ENCODE results near the gene OGT.
"Not testable (repeated sequence)": the region's sequence is repeated elsewhere in the genome, so short reads cannot be mapped to it uniquely, and the experiment has no call there.

OGT gene

GRCh38 chrX:71549986-71550385 is 17.1 kb downstream of the OGT start:
- no peak for TF ChIP-seq ZNF274 (IDR thresholded peaks at IDR 0.05; ENCODE audit: low read depth, low read length)
- H3K4me3 ChIP-seq (ENCODE audit: low read length), result no peak overlapping the region

DNA sequence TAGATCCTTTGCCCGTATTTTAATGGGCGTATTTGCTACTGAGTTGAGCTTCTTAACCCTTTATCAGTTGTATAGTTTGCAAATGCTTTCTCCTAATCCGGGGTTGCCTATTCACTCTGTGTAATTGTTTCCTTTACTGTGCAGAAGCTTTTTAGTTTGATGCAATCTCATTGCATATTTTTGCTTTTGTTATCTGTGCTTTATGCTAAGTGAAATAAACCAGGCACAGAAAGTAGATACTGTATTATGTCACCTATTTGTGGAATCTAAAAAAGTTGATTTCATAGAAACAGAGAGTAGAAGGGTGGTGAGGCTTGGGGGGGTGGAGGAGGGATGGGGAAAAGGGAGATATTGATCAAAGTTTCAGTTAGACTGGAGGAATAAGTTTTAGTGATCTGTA is 17.7 kb downstream of the OGT start:
- TF ChIP-seq ZNF274 (IDR thresholded peaks at IDR 0.05; ENCODE audit: low read depth, low read length), result no peak
- no peak overlapping the region for H3K4me3 ChIP-seq (ENCODE audit: low read length)

DNA sequence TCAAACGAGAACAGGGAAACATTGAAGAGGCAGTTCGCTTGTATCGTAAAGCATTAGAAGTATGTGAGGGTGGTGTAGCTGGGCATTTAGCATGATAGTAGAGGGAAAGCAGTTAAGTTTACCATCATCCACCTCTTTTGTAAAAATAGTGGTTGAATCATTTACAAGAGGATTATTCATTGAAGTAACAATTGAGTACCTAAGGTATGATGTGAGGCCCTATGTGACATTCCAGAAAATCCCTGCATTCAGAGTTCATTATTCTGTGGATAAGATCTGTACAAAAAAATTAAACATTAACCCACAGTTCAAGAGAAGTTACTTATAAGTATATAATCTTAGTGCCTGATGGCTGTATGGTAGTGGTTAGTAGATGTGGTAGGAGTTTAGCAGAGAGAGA is 23.1 kb downstream of the OGT start:
- TF ChIP-seq ZNF274 (IDR thresholded peaks at IDR 0.05; ENCODE audit: low read depth, low read length), result no peak
- no peak overlapping the region for H3K4me3 ChIP-seq (ENCODE audit: low read length)

GRCh38 chrX:71558920-71559319 is 26.0 kb downstream of the OGT start:
- no peak overlapping the region for H3K4me3 ChIP-seq (ENCODE audit: low read length)
- TF ChIP-seq ZNF274 (IDR thresholded peaks at IDR 0.05; ENCODE audit: low read depth, low read length), result no peak

- not testable (repeated sequence) for H3K4me3 ChIP-seq (ENCODE audit: low read length)
Measured at GRCh38 chrX:71559773-71560172, 26.9 kb downstream of the OGT start.

GRCh38 chrX:71563921-71564320 is 31.0 kb downstream of the OGT start:
- no peak for TF ChIP-seq ZNF274 (IDR thresholded peaks at IDR 0.05; ENCODE audit: low read depth, low read length)
- H3K4me3 ChIP-seq (ENCODE audit: low read length), result no peak overlapping the region

GRCh38 chrX:71565474-71566041 is 32.7 kb downstream of the OGT start:
- H3K4me3 ChIP-seq (ENCODE audit: low read length), result no peak overlapping the region
- TF ChIP-seq ZNF274 (IDR thresholded peaks at IDR 0.05; ENCODE audit: low read depth, low read length), result no peak

- not testable (repeated sequence) for H3K4me3 ChIP-seq (ENCODE audit: low read length)
Measured at GRCh38 chrX:71571390-71571789, 38.5 kb downstream of the OGT start.

- TF ChIP-seq ZNF274 (IDR thresholded peaks at IDR 0.05; ENCODE audit: low read depth, low read length), result no peak
- no peak overlapping the region for H3K4me3 ChIP-seq (ENCODE audit: low read length)
Measured at GRCh38 chrX:71573590-71573989, 40.7 kb downstream of the OGT start.

GRCh38 chrX:71577682-71578081 is 44.8 kb downstream of the OGT start:
- no peak overlapping the region for H3K4me3 ChIP-seq (ENCODE audit: low read length)
- TF ChIP-seq ZNF274 (IDR thresholded peaks at IDR 0.05; ENCODE audit: low read depth, low read length), result no peak

DNA sequence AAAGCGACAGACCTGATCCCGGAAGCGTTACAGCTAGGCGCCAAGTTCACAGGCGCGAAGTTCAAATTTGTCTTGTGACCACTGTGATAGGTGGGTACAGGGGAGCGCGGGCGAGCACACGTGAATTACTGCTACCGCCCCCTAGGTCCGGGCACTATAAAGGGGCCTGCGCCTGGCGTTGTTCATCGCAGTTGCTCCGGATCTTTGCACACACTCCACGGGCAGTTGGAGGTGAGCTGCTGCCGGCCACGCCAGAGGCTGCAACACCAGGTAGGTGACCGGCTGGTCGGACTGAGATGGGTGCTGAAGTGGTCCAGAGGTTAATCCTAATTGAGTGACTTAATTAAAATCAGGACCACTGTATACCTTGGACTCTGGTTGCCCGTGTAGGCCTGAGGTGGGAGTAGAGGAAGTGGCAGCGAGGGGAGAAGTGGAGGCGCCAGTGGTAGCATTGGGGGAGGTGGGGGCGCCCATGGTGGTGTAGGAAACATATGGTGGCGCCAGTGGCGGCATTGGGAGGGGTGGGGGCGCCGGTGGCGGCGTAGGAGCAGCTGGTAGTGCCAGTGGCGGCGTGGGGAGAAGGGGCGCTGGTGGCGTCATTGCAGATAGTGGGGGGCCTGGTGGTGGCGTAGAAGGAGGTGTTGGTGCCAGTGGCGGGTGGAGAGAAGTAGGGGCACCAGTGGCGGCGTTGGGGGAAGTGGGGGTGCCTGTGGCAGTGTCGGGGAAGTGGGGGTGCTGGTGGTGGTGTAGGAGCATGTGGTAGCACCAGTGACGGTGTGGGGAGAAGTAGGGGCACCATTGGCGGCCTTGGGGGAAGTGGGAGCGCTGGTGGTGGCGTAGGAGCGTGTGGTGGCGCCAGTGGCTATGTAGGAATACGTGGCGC is 45.6 kb downstream of the OGT start, which contains the start of gene GCNA:
TSS of gene GCNA (plus strand) at position 185 of the 883 bp plus-strand sequence. CDS start 2,385 bp downstream, outside the sequence.
- no peak for TF ChIP-seq ZNF274 (IDR thresholded peaks at IDR 0.05; ENCODE audit: low read depth, low read length)
- H3K4me3 ChIP-seq (ENCODE audit: low read length), result no peak within 1 kb of the TSS

GRCh38 chrX:71579136-71579989 is 46.5 kb downstream of the OGT start:
- no peak overlapping the region for H3K4me3 ChIP-seq (ENCODE audit: low read length)
- TF ChIP-seq ZNF274 (IDR thresholded peaks at IDR 0.05; ENCODE audit: low read depth, low read length), result no peak

DNA sequence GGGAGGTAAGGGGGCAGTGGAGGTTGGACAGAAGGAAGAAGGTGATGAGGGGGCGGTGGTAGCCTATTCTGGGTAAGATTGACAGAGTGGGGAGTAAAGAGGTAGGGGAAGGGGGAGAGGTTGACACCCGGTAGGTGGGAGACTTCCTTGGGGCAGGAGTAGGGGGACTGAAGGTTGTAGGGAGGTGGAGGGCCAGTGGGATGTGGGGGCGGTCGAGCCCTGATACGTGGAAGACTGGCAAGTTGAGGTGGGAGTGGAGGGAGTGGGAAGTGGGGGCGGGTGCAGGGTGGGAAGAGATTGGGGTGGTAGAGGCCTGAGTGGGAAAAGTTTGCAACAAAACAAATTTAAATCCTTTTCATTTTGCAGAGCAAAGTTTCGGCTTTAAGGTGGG is 47.1 kb downstream of the OGT start:
- no peak overlapping the region for H3K4me3 ChIP-seq (ENCODE audit: low read length)
- TF ChIP-seq ZNF274 (IDR thresholded peaks at IDR 0.05; ENCODE audit: low read depth, low read length), result no peak

DNA sequence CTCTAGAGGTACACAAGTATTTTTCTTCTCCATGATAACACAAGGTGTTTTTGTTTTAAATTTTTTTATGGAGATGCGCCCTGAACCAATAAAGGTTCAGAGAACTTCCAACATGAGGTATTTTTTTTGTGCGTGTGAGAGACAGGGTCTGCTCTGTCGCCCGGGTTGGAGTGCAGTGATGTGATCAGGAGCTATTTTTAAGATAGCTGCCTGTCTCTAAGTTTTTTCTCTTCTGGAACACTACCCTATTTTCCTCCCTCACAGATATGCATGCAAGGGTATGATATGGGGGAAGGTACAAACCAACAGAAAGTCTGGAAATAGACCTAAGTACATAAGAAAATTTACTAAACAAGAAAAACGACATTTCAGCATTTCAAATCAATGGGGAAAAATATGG is 48.3 kb downstream of the OGT start:
- no peak for TF ChIP-seq ZNF274 (IDR thresholded peaks at IDR 0.05; ENCODE audit: low read depth, low read length)
- H3K4me3 ChIP-seq (ENCODE audit: low read length), result no peak overlapping the region

DNA sequence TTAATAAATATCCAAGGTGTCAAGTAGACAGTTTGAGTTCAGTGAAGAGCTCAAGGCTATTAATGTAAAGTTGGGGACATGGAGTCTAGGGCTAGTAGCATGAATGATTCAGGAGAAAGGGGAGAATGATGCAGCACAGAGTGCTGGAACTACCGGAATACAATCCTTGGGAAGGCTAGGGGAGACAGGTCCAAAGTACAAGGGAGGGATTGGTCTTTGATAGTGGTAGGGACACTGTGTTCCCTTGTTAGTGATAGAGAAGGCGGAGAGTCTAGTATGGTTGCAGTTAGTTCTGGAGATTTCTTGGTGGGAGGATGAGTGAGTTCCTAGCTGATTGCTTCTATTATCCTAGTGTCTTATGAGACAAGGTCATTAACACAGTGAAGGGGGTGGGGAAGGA is 54.0 kb downstream of the OGT start:
- TF ChIP-seq ZNF274 (IDR thresholded peaks at IDR 0.05; ENCODE audit: low read depth, low read length), result no peak
- H3K4me3 ChIP-seq (ENCODE audit: low read length), result no peak overlapping the region

- H3K4me3 ChIP-seq (ENCODE audit: low read length), result not testable (repeated sequence)
Measured at GRCh38 chrX:71593210-71593609, 60.3 kb downstream of the OGT start.

Measured in GM08714 (cell line).